Measurements from ENCODE around the gene CLDN18. TPM values are rescaled to one million over a fixed set of nuclear protein-coding genes. Genes with fewer than 3 reads are reported as not detected.

CLDN18 gene
- not detected in 2 replicates for total RNA-seq

GRCh38 chr3:138009476-138010272 lies at the start of gene CLDN18:
Gene CLDN18 (plus strand): TSS chr3:138010165. CDS start chr3:138010226, 61 bp downstream.

Other genes starting within 250 kb of the CLDN18 start
- not detected in 2 replicates for gene SOX14, start 245.8 kb upstream of the CLDN18 start, total RNA-seq
- gene DZIP1L, start 105.4 kb downstream of the CLDN18 start, total RNA-seq = 22.0 and 28.5 TPM in 2 replicates
- gene A4GNT, start 122.2 kb downstream of the CLDN18 start, total RNA-seq = not detected in 2 replicates
- gene DBR1, start 164.8 kb downstream of the CLDN18 start, total RNA-seq = 14.7 and 22.2 TPM in 2 replicates
- gene ARMC8, start 177.1 kb downstream of the CLDN18 start, total RNA-seq = 50.2 and 51.6 TPM in 2 replicates

Data from regular cardiac myocyte (primary cell).